Measurements from ENCODE around the gene CILP.
A peak's percentile ranks its signal among the peaks of the same experiment; 100 is the strongest.
"Not testable (repeated sequence)": the region's sequence is repeated elsewhere in the genome, so short reads cannot be mapped to it uniquely, and the experiment has no call there.

CILP gene

DNA sequence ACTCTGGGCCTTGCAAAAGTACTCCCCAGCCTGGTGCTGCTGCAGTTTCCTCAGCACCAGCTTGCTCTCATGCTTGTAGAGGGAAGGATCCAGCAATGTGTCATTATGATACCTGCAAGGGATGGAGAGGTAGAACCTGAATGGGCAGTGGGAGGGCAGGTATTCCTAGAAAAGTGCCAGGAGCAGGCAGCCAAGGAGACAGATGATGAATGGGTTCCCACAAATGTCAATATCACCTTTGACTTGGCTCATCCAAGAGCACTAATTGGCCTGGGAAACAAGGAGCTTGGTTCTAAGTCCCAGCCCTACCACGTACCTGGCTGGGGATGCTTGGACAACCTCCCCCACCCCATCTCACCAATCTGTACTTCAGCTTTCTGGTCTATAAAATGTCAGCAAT, 9.4 kb downstream of the CILP start:
- DNase-seq (ENCODE audit: insufficient read length, low spot score) (no peak), FAIRE-seq (no peak)
- no peak for TF ChIP-seq TAF1 (IDR thresholded peaks at IDR 0.05; ENCODE audit: low read depth, low read length)
- TF ChIP-seq POLR2A (IDR thresholded peaks at IDR 0.05; ENCODE audit: low read depth, low read length): no peak
- no peak for TF ChIP-seq POLR2AphosphoS5 (IDR thresholded peaks at IDR 0.05; ENCODE audit: low read depth, low read length)
- no peak for TF ChIP-seq POU2F2 (IDR thresholded peaks at IDR 0.05; ENCODE audit: low read depth, low read length)
- no peak for TF ChIP-seq SPI1 (IDR thresholded peaks at IDR 0.05; ENCODE audit: low read depth, low read length)
- no peak for TF ChIP-seq PAX5 (IDR thresholded peaks at IDR 0.05; ENCODE audit: insufficient read depth, low read length, severe bottlenecking)

DNA sequence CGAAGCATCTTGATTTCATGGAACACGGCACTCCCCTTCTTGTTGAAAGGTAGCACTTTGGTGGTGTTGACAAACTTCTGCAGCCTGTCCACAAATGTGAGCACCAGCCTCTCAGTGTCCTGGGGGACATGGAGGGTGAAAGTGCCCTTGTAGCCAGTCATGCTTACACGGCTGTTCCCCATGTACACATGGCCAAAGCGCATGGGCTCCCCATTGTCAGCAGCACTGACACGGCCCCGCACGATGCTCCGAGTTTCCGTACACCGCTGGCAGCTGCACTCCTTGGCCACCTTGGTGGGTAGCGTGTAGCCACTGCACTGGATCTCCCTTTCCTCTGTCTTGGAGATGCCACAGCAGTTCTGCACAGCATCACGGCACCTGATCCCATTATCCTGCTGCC, 12.7 kb downstream of the CILP start:
- TF ChIP-seq POLR2A (IDR thresholded peaks at IDR 0.05; ENCODE audit: low read depth, low read length) (no peak), POU2F2 (IDR thresholded peaks at IDR 0.05; ENCODE audit: low read depth, low read length) (no peak), PAX5 (IDR thresholded peaks at IDR 0.05; ENCODE audit: insufficient read depth, low read length, severe bottlenecking) (no peak), SPI1 (IDR thresholded peaks at IDR 0.05; ENCODE audit: low read depth, low read length) (no peak), POLR2AphosphoS5 (IDR thresholded peaks at IDR 0.05; ENCODE audit: low read depth, low read length) (no peak), TAF1 (IDR thresholded peaks at IDR 0.05; ENCODE audit: low read depth, low read length) (no peak)
- DNase-seq (ENCODE audit: insufficient read length, low spot score) (no peak), FAIRE-seq (no peak)

DNA sequence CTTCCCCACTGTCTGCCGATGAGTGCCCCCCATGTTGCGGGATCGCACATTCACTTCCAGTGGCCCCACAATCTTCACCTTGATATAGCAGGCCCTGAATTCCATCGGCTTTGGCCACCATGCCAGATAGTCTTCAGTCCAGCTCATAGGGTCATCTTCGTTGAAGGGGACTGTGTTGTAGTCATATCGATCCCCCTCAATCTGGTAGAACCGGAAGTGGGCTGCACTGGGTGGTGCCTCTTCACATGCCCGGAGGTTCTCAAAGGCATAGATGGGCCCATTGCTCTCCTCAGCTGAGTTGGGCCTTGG, 14.0 kb downstream of the CILP start:
- no peak for FAIRE-seq
- no peak for DNase-seq (ENCODE audit: insufficient read length, low spot score)
- TF ChIP-seq POU2F2 (IDR thresholded peaks at IDR 0.05; ENCODE audit: low read depth, low read length): no peak
- no peak for TF ChIP-seq SPI1 (IDR thresholded peaks at IDR 0.05; ENCODE audit: low read depth, low read length)
- no peak for TF ChIP-seq PAX5 (IDR thresholded peaks at IDR 0.05; ENCODE audit: insufficient read depth, low read length, severe bottlenecking)
- no peak for TF ChIP-seq TAF1 (IDR thresholded peaks at IDR 0.05; ENCODE audit: low read depth, low read length)
- no peak for TF ChIP-seq POLR2AphosphoS5 (IDR thresholded peaks at IDR 0.05; ENCODE audit: low read depth, low read length)
- TF ChIP-seq POLR2A (IDR thresholded peaks at IDR 0.05; ENCODE audit: low read depth, low read length): no peak

DNA sequence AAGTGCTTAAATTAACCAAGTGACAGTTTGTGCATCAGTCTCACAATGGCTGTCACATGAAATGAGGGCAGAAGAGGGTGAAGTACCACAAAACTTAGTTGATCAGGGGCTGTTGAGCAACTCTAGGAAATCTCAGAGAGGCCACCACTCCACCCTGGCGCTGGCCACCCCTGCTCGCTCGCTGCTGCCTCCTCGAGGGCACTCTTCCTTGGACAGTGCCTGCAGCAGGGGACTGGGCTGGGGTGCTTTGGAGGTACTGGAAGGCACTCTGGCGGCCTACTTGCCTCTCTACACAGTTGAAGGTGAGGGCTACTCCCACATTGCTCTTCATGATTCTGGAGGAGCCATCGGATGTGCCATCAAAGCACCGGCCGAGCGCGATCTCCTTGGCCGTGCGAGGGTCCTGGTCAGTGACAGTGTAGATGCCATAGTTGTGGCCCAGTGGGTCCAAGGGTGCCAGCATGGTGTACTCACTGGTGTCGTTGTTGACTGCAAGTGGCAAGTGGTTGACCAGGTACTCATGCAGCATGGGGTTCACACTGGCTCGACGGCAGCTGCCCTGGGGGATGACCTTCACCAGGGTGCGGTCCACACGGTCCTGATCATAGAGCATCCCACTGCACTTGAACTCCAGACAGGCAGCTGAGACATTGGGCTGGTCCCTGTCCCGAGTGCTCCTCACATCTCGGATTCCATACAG, 14.5 kb downstream of the CILP start:
- TF ChIP-seq POLR2AphosphoS5 (IDR thresholded peaks at IDR 0.05; ENCODE audit: low read depth, low read length) (no peak), POU2F2 (IDR thresholded peaks at IDR 0.05; ENCODE audit: low read depth, low read length) (no peak), PAX5 (IDR thresholded peaks at IDR 0.05; ENCODE audit: insufficient read depth, low read length, severe bottlenecking) (no peak), TAF1 (IDR thresholded peaks at IDR 0.05; ENCODE audit: low read depth, low read length) (no peak), POLR2A (IDR thresholded peaks at IDR 0.05; ENCODE audit: low read depth, low read length) (no peak), SPI1 (IDR thresholded peaks at IDR 0.05; ENCODE audit: low read depth, low read length) (no peak)
- DNase-seq (ENCODE audit: insufficient read length, low spot score) (no peak), FAIRE-seq (no peak)

DNA sequence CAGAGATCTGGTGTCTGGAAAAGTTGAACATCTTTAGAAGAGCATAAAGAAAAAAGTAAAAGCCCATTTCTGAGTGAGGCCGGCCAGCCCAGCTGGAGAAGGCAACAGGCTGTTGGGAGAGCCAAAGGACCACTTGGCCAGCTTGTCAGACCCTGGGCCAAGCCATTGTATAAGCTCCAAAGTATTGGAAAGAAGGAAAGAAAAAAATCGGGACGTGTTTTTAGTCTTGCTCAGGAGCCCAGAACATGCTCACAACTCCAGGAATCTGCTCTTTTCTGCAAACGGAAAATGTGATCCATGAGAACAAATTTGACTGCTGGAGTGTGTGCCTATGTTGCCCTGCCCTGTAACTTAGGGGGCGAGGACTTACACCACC, 15.7 kb downstream of the CILP start:
- DNase-seq (ENCODE audit: insufficient read length, low spot score) (no peak), FAIRE-seq (no peak)
- TF ChIP-seq TAF1 (IDR thresholded peaks at IDR 0.05; ENCODE audit: low read depth, low read length) (no peak), POLR2AphosphoS5 (IDR thresholded peaks at IDR 0.05; ENCODE audit: low read depth, low read length) (no peak), PAX5 (IDR thresholded peaks at IDR 0.05; ENCODE audit: insufficient read depth, low read length, severe bottlenecking) (no peak), SPI1 (IDR thresholded peaks at IDR 0.05; ENCODE audit: low read depth, low read length) (no peak), POU2F2 (IDR thresholded peaks at IDR 0.05; ENCODE audit: low read depth, low read length) (no peak), POLR2A (IDR thresholded peaks at IDR 0.05; ENCODE audit: low read depth, low read length) (no peak)

DNA sequence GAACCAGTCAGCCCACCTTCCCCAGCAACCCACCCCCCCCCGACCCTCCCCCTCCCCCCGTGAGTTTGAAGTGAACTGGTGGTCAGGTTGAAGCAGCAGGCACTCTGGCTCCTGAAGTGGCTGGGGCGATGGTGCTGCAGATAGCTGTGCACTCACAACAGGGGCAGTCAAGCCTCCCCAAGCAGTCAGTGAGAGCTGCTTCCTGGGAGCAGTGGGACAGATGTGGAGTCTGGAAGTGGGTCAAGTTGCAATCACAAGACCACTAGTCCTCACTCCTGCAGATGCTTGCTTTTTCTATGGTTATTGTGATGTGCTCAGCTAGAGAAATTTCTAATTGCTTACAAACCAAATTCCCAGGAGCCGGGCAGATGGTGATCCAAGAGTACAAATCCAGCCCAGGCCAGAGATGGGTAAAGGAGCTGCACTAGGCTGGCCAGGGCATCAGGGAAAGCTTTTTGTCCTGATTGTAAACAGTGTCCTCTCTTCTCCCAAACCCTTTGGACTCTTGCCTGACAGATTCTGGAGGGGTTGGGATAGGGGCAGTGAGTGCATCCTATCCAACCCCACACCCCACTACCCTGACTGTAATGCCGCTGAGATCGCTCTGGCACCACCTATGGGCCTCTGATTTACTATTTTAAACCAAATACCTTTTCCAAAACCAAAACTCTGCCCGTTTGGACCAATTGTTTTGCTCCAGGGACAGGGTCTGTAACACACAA, 16.3 kb downstream of the CILP start:
- DNase-seq (ENCODE audit: insufficient read length, low spot score) (no peak), FAIRE-seq (no peak)
- TF ChIP-seq SPI1 (IDR thresholded peaks at IDR 0.05; ENCODE audit: low read depth, low read length) (no peak), POLR2AphosphoS5 (IDR thresholded peaks at IDR 0.05; ENCODE audit: low read depth, low read length) (no peak), TAF1 (IDR thresholded peaks at IDR 0.05; ENCODE audit: low read depth, low read length) (no peak), PAX5 (IDR thresholded peaks at IDR 0.05; ENCODE audit: insufficient read depth, low read length, severe bottlenecking) (no peak), POLR2A (IDR thresholded peaks at IDR 0.05; ENCODE audit: low read depth, low read length) (no peak), POU2F2 (IDR thresholded peaks at IDR 0.05; ENCODE audit: low read depth, low read length) (no peak)

DNA sequence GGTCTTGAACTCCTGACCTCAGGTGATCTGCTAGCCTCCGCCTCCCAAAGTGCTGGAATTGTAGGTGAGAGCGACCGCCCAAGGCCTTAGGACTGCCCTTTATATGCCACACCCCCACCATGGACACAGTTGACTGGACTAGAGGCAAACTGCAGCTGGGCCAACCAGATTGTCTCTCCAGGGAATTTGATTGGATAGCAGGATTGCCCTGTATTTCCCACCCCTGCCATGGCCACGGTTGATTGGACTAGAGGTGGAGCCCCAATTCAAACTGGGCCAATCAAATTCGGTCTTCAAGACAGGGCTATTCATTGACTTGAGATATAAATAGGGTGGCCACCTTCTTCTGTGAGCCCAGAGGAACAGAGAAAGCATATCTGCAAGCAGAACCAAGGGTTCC, 19.3 kb downstream of the CILP start:
- no peak for TF ChIP-seq TAF1 (IDR thresholded peaks at IDR 0.05; ENCODE audit: low read depth, low read length)
- no peak for TF ChIP-seq POLR2AphosphoS5 (IDR thresholded peaks at IDR 0.05; ENCODE audit: low read depth, low read length)
- no peak for TF ChIP-seq POU2F2 (IDR thresholded peaks at IDR 0.05; ENCODE audit: low read depth, low read length)
- no peak for TF ChIP-seq POLR2A (IDR thresholded peaks at IDR 0.05; ENCODE audit: low read depth, low read length)
- no peak for TF ChIP-seq SPI1 (IDR thresholded peaks at IDR 0.05; ENCODE audit: low read depth, low read length)
- DNase-seq (ENCODE audit: insufficient read length, low spot score) (no peak), FAIRE-seq (no peak)

DNA sequence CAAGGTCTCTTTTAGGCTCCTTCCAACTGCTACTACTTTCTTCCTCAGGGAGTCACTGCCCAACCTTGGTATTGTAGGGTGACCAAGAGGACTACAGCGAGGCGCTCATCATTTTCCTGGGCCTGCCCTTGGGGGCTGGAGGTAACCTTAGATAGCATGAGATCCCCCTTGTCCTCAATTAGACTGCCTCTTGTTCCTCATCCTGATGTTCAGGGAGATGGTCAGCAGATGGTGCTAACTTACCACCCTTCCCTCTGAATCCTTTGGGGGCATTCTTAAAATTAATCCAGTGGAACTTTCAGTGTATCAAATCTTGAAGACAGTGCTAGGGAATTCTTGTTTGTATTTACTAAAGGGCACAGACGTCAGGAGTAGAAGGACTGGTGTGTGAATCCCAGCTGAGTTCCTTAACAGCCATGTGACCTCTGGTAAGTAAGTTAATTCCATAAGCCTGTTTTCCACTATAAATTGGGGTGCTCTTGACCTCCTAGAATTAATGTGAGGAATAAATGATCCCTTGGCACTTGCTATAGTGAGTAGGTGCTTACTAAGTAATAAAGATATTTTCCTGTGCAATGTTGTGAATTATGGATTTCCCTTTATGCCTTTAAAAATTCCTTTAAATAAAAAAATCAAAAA, 22.1 kb downstream of the CILP start:
- peak; percentile 91 for FAIRE-seq
- no peak for DNase-seq (ENCODE audit: insufficient read length, low spot score)
- no peak for TF ChIP-seq POLR2A (IDR thresholded peaks at IDR 0.05; ENCODE audit: low read depth, low read length)
- TF ChIP-seq POU2F2 (IDR thresholded peaks at IDR 0.05; ENCODE audit: low read depth, low read length): no peak
- no peak for TF ChIP-seq TAF1 (IDR thresholded peaks at IDR 0.05; ENCODE audit: low read depth, low read length)
- no peak for TF ChIP-seq SPI1 (IDR thresholded peaks at IDR 0.05; ENCODE audit: low read depth, low read length)
- TF ChIP-seq PAX5 (IDR thresholded peaks at IDR 0.05; ENCODE audit: insufficient read depth, low read length, severe bottlenecking): no peak
- no peak for TF ChIP-seq POLR2AphosphoS5 (IDR thresholded peaks at IDR 0.05; ENCODE audit: low read depth, low read length)

DNA sequence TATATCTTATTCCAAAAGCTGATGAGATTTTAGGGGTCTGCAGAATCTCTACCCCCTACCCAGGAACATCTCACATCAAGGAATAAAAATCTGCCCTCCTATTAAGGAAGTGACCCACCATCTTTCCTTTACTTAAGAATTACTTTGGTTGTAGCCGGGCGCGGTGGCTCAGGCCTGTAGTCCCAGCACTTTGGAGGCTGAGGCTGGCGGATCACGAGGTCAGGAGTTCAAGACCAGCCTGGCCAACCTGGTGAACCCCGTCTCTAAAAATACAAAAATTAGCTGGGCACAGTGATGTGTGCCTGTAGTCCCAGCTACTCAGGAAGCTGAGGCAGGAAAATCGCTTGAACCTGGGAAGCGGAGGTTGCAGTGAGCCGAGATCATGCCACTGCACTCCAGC, 22.8 kb downstream of the CILP start:
- not testable (repeated sequence) for FAIRE-seq

More for the DNA sequence above, 22.8 kb downstream of the CILP start:
- not testable (repeated sequence) for DNase-seq (ENCODE audit: insufficient read length, low spot score)
